Sigmoid colon (tissue), 4 donors: Measurements from ENCODE around the gene RIMKLA.
A peak's percentile ranks its signal among the peaks of the same experiment; 100 is the strongest.

Experiments used
- POLR2A ChIP-seq, 2 donors: fragments of 450-650 bp; IDR thresholded peaks; one replicate each; pipeline ENCODE4 v1.6.1; 2016; ENCODE audit warnings: antibody characterized with exemption in 2 of 2, mild to moderate bottlenecking in 2 of 2, moderate library complexity in 2 of 2
- POLR2AphosphoS5 ChIP-seq, 4 donors: sonication (generic); formaldehyde crosslinking; IDR thresholded peaks; one replicate each; pipeline ENCODE4 v1.6.1; 2017; ENCODE audit warnings: antibody characterized with exemption in 4 of 4
- TF ChIP-seq, protein P1 (sequence below), 4 experiments: fragments of 450-650 bp in 3 of 4; fragments of 200-600 bp in 1 of 4; IDR thresholded peaks; one replicate each; pipeline ENCODE4 v1.5.1; 2016 to 2019; ENCODE audit warnings: antibody characterized with exemption in 4 of 4, mild to moderate bottlenecking in 3 of 4, moderate library complexity in 2 of 4

DNA sequence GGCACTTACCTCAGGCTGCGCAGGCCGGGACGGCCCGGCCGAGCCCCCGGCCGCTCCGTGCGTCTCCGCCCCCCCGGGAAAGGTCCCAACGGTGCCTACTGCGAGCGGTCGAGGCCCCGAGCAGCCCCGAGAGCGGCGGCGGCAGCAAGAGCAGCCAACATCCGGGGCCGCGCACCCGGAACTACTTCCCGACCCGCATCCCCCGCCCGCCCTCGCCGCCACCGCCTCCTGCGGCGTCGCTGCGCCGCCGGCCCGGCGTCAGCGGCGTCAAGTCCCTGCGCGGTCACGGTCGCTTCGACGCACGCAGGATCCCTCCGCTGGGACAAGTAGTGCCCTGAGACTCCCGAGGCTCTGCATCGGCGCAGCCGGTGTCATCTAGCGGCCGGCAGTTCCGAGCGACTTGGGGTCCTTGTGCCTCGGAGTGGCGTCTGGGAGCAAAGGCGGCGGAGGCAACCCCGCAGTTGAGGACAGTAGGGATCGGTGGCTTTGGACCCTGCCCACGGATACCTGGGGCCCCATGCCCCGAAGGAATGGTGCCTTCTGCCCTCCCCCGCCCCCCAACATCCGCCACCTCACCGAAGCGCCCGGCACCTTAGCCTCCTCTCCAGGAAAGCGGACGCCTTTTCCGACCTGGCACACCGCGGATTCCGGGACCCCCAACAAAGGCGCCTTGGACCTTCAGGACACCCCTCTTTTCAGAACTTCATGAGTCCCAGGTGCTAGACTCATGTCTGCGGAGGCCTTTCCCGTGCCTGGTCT is 45.4 kb upstream of the RIMKLA start, which contains the start of gene FOXJ3:
- TF ChIP-seq, protein P1, sequence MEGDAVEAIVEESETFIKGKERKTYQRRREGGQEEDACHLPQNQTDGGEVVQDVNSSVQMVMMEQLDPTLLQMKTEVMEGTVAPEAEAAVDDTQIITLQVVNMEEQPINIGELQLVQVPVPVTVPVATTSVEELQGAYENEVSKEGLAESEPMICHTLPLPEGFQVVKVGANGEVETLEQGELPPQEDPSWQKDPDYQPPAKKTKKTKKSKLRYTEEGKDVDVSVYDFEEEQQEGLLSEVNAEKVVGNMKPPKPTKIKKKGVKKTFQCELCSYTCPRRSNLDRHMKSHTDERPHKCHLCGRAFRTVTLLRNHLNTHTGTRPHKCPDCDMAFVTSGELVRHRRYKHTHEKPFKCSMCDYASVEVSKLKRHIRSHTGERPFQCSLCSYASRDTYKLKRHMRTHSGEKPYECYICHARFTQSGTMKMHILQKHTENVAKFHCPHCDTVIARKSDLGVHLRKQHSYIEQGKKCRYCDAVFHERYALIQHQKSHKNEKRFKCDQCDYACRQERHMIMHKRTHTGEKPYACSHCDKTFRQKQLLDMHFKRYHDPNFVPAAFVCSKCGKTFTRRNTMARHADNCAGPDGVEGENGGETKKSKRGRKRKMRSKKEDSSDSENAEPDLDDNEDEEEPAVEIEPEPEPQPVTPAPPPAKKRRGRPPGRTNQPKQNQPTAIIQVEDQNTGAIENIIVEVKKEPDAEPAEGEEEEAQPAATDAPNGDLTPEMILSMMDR (IDR thresholded peaks at IDR 0.05), result no peak
- peak; percentile 80 to 90 (median 87) for TF ChIP-seq POLR2AphosphoS5 (IDR thresholded peaks at IDR 0.05)
- TF ChIP-seq POLR2A (IDR thresholded peaks at IDR 0.05), result peak; percentile 28
